HL-60/S4 (cell line): ENCODE measurements around the gene LRCOL1.

Source experiments
- in situ Hi-C: fragments of 300-500 bp; cut with MboI; formaldehyde crosslinking; loops from 2 replicates; pipeline ENCODE4 v1.14.3; 2022; ENCODE audit warnings: low sequenced_read_pairs

Gene LRCOL1

GRCh38 chr12:132583736-132584135 lies 26.6 kb downstream of the LRCOL1 start:
- in situ Hi-C loops, result no loop called here

GRCh38 chr12:132583411-132583710 lies 27.0 kb downstream of the LRCOL1 start:
- in situ Hi-C loops, result no loop called here

GRCh38 chr12:132582582-132583410 lies 27.6 kb downstream of the LRCOL1 start:
- in situ Hi-C loops, result no loop called here

DNA sequence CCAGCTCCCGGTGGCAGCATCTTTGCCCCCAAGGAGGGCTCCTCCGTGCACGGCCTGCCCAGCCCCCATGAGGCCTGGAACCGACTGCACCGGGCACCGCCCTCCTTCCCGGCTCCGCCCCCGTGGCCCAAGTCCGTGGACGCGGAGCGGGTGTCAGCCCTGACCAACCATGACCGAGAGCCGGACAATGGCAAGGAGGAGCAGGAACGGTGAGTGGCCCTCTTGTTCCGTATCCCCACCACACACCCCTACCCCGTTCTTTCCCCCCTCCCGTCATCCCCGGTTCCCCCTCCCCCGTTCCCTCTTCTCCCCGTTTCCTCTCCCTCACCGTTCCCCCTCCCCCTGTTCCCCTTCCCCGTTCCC lies 28.3 kb downstream of the LRCOL1 start:
- in situ Hi-C loops, result no loop called here

DNA sequence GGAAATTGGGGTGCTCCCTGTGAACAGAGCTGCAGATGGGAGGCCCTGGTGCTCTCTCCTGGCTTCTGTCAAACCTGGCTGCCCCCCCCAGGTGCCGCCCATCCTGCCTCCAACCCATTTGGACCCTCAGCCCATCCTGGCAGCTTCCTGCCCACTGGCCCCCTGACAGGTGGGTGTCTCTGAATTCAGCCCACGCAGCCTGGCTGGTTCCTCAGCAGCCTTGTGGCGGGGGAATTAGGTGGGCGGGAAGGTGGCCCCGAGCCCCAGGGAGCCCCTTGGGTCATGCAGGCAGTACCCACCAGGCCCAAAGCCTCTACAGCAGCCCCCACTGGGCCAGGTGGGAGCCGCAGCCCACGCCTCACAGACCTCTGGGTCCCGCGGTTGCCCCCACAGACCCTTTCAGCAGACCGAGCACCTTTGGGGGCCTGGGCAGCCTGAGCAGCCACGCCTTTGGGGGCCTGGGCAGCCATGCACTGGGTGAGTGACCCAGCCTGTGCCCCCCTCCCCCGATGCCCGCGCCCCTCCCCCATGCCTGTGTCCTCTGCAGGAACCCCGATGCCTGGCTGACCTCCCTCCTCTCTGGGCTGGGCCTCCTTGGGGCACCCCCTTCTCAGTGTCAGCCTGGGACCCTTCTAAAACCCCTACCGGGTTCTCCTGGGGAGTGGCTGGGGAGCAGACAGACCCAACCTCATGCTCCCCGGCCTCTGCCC lies 28.9 kb downstream of the LRCOL1 start:
- in situ Hi-C loops, result no loop called here

GRCh38 chr12:132580701-132581292 lies 29.6 kb downstream of the LRCOL1 start:
- in situ Hi-C loops, result no loop called here

- in situ Hi-C loops, result no loop called here
Measured at GRCh38 chr12:132579744-132580143, 30.6 kb downstream of the LRCOL1 start.

GRCh38 chr12:132578826-132579225 lies 31.6 kb downstream of the LRCOL1 start:
- in situ Hi-C loops, result no loop called here

- in situ Hi-C loops, result no loop called here
Measured at GRCh38 chr12:132578118-132578517, 32.3 kb downstream of the LRCOL1 start.

DNA sequence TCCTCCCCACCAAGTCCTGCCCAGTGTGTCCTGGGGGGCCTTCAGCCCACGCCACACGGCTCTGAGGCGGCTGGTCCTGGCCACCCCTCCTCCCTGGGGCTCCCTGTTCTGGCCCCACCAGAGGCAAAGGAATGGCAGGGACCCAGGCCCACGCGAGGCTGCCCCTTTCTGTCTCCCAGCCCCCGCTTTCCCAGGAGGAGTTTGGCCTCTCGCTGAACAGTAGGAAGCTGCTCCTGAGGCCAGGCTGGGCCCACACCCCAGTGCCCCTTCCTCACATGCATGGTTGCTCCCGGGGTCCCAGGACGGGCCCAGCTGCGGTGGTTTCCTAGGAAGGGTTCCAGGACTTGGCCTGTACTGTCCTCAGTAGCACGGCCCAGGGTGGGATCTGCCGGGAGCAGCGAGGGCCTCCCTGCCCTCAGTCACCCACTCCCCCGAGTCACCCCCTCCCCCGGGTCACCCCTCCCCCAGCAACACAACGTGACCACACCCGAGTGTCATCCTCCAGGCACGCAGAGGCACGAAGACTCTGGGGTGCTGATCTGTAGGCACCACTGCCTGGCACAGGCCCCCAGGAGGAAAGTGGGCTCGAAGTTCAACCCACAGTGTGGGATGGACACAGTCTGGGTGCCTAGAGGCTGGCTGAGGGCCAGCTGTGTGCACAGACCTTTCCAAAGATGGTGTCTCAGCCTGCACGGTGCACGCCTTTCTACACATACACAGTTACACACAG lies 33.0 kb downstream of the LRCOL1 start:
- in situ Hi-C loops, result no loop called here

- in situ Hi-C loops, result no loop called here
Measured at GRCh38 chr12:132576701-132577100, 33.7 kb downstream of the LRCOL1 start.

- in situ Hi-C loops, result no loop called here
Measured at GRCh38 chr12:132575661-132576060, 34.7 kb downstream of the LRCOL1 start.

GRCh38 chr12:132574271-132574996 lies 35.9 kb downstream of the LRCOL1 start:
- in situ Hi-C loops, result no loop called here

GRCh38 chr12:132572801-132573760 lies 37.3 kb downstream of the LRCOL1 start:
- in situ Hi-C loops, result no loop called here

- in situ Hi-C loops, result no loop called here
Measured at GRCh38 chr12:132572106-132572505, 38.3 kb downstream of the LRCOL1 start.

GRCh38 chr12:132571598-132571997 lies 38.8 kb downstream of the LRCOL1 start:
- in situ Hi-C loops, result no loop called here

- in situ Hi-C loops, result no loop called here
Measured at GRCh38 chr12:132571051-132571450, 39.3 kb downstream of the LRCOL1 start.

DNA sequence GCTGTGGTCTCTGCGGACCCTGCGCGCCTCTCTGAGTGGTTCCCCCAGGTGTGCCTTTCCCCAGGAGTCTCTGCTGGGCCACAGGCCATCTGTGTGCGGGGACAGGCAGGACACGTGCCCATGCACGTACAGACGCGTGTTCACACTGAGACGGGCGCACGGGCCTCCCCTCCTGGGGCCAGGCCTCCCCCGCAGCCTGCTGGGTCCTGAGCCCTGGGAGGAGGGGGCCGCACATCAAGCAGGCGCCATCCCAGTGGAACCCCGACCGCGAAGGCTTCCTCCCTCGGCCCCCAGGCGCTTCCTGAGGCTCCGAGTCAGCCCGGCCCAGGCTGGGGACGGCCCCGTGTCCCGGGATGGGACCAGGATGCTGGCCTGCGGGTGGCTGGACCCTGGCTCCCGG lies 39.7 kb downstream of the LRCOL1 start:
- in situ Hi-C loops, result no loop called here

GRCh38 chr12:132569856-132570480 lies 40.4 kb downstream of the LRCOL1 start:
- in situ Hi-C loops, result no loop called here
